Ishikawa (cell line): ENCODE data around the gene LILRB4.
A peak's percentile ranks its signal among the peaks of the same experiment; 100 is the strongest.

Experiments
- CEBPB ChIP-seq: IDR thresholded peaks from 2 replicates; pipeline ENCODE4 v1.6.1; 2012
- CREB1 ChIP-seq: IDR thresholded peaks from 2 replicates; pipeline ENCODE4 v1.6.1; 2012; ENCODE audit warnings: low read depth
- EGR1 ChIP-seq: IDR thresholded peaks from 2 replicates; pipeline ENCODE4 v1.6.1; 2012
- EP300 ChIP-seq: IDR thresholded peaks from 2 replicates; pipeline ENCODE4 v1.6.1; 2012; ENCODE audit warnings: borderline replicate concordance
- FOXM1 ChIP-seq: IDR thresholded peaks from 2 replicates; pipeline ENCODE4 v1.6.1; 2012; ENCODE audit warnings: low read depth, borderline replicate concordance
- NFIC ChIP-seq: IDR thresholded peaks from 2 replicates; pipeline ENCODE4 v1.6.1; 2012
- RAD21 ChIP-seq: IDR thresholded peaks from 2 replicates; pipeline ENCODE4 v1.6.1; 2012; ENCODE audit warnings: low read depth
- REST ChIP-seq: IDR thresholded peaks from 2 replicates; pipeline ENCODE4 v1.6.1; 2012; ENCODE audit warnings: low read depth, mild to moderate bottlenecking
- TAF1 ChIP-seq: IDR thresholded peaks from 2 replicates; pipeline ENCODE4 v1.6.1; 2012; ENCODE audit warnings: low read depth, mild to moderate bottlenecking
- TCF12 ChIP-seq: IDR thresholded peaks from 2 replicates; pipeline ENCODE4 v1.6.1; 2012; ENCODE audit warnings: low read depth
- TEAD4 ChIP-seq: IDR thresholded peaks from 2 replicates; pipeline ENCODE4 v1.6.1; 2012
- USF1 ChIP-seq: IDR thresholded peaks from 2 replicates; pipeline ENCODE4 v1.6.1; 2012
- YY1 ChIP-seq: IDR thresholded peaks from 2 replicates; pipeline ENCODE4 v1.6.1; 2012; ENCODE audit warnings: low read depth
- ZBTB7A ChIP-seq: IDR thresholded peaks from 2 replicates; pipeline ENCODE4 v1.6.1; 2012; ENCODE audit warnings: low read depth
- TF ChIP-seq, protein P1 (sequence below): IDR thresholded peaks from 2 replicates; pipeline ENCODE4 v1.6.1; 2012

LILRB4 gene

DNA sequence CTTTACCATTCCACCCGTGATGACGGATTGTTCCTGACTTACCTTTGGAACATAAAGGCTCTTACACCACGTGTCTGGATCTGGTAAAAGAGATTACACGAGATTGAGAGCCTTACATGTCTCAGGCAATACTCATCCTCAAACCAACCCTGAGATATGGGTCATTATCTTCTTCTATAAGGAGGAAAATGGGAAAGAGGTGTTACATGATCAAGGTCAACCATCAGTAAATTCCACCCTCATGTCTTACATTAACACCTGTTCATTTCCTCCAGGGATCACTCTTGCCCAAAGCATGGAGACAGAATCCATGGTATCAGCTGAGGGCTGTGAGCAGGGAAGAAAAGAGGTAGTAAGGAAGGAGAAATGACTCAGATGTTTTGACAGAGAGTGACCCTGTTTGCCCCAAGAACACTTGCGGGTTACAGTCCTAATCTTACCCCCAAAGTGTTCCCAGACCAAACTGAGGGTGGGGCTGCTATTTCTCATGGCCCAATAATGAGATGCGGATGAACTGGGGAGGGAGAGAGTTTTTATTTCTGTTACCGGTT lies 19.6 kb downstream of the LILRB4 start:
- TF ChIP-seq YY1 (no peak), TAF1 (no peak), CEBPB (no peak), TCF12 (no peak), TEAD4 (no peak), CREB1 (no peak), USF1 (no peak), ZBTB7A (no peak), FOXM1 (no peak), EP300 (no peak), RAD21 (no peak), NFIC (no peak), REST (no peak), EGR1 (no peak)
- TF ChIP-seq, protein P1, sequence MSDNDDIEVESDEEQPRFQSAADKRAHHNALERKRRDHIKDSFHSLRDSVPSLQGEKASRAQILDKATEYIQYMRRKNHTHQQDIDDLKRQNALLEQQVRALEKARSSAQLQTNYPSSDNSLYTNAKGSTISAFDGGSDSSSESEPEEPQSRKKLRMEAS, result no peak

DNA sequence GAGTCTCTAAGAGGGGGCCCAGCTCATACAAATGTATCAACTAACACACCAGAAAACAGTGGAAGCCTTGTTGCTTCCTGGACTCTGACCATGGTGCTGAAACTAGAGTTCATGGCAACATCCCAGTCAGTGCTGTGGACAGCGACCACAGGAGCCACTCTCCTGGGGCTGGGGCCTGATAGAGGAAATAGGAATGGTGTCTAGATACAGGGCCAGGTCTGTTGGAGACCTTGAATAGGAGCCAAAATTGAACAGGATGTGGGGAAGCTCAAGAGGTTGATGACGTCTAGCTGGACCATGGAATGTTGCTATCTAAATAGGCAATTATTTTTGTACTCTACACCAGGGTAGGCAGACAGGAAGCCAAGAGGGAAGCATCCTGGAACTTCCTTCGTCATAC lies 21.7 kb downstream of the LILRB4 start:
- no peak for TF ChIP-seq CEBPB
- TF ChIP-seq REST, result peak; percentile 94
- no peak for TF ChIP-seq FOXM1

DNA sequence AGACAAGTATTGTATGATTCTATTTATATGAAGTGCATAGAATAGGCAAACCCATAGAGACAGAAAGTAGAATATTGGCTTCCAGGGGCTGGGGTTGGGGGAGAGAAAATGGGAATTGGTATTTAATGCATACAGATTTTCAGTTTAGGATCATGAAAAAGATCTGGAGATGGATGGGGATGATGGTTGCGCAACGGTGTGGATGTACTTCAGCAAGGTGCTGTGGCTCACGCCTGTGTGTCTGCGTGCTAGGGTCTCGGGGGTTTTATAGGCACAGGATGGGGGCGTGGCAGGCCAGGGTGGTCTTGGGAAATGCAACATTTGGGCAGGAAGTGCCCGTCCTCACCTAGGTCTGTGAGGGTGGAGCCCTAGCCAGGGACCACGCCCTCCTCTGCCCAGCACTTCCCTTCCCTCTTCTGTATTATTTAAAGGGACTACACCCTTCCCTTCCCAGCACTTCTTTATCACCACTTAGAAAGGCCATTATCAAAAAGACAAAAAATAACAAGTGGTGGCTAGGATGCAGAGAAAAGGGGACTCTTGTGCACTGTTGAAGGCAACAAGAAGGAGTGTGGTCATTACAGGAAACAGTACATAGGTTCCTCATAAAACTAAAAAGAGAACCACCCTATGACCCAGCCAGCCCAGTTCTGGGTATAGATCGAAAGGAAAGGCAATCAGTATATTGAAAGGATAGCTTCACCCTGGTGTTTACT lies 29.0 kb downstream of the LILRB4 start:
- TF ChIP-seq TEAD4 (no peak), EP300 (no peak), TCF12 (no peak), RAD21 (no peak), FOXM1 (no peak), CEBPB (0 out of 2 replicates have a peak, but pooled peaks have one; percentile 27)

DNA sequence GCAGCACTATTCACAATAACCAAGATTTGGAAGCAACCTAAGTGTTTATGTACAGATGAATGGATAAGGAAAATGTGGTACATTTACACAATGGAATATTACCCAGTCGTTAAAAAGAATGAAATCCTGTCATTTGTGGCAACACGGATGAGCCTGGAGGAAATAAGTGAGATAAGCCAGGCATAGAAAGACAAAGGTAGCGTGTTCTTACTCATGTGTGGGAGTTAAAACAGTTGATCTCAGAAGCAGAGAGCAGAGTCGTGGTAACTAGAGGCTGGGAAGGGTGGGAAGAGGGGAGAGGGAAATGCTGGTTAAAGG lies 29.5 kb downstream of the LILRB4 start:
- TF ChIP-seq EP300, result no peak
- no peak for TF ChIP-seq EGR1
- no peak for TF ChIP-seq FOXM1
- no peak for TF ChIP-seq CREB1
- no peak for TF ChIP-seq CEBPB
- no peak for TF ChIP-seq TEAD4
- TF ChIP-seq, protein P1, result no peak
- TF ChIP-seq REST, result no peak
- TF ChIP-seq RAD21, result no peak
- TF ChIP-seq YY1, result no peak
- TF ChIP-seq TCF12, result no peak
- no peak for TF ChIP-seq NFIC
- TF ChIP-seq ZBTB7A, result no peak
- TF ChIP-seq TAF1, result no peak
- no peak for TF ChIP-seq USF1
